HL-60 (cell line): Measurements from ENCODE around the gene ADCY3.

Experiments
- GABPA ChIP-seq: IDR thresholded peaks from 2 replicates; pipeline ENCODE4 v1.6.1; 2012; ENCODE audit warnings: low read depth
- POLR2AphosphoS5 ChIP-seq: IDR thresholded peaks from 2 replicates; pipeline ENCODE4 v1.6.1; 2012; ENCODE audit warnings: low read depth
- TF ChIP-seq, protein P1 (sequence below): IDR thresholded peaks from one replicate; pipeline ENCODE4 v1.5.1; 2011; ENCODE audit warnings: low read length, control low read depth, inconsistent platforms; ENCODE audit not compliant: insufficient read depth
- TF ChIP-seq, protein P2 (sequence below): IDR thresholded peaks from 2 replicates; pipeline ENCODE4 v1.6.1; 2012; ENCODE audit warnings: low read depth; ENCODE audit not compliant: insufficient replicate concordance

DNA sequence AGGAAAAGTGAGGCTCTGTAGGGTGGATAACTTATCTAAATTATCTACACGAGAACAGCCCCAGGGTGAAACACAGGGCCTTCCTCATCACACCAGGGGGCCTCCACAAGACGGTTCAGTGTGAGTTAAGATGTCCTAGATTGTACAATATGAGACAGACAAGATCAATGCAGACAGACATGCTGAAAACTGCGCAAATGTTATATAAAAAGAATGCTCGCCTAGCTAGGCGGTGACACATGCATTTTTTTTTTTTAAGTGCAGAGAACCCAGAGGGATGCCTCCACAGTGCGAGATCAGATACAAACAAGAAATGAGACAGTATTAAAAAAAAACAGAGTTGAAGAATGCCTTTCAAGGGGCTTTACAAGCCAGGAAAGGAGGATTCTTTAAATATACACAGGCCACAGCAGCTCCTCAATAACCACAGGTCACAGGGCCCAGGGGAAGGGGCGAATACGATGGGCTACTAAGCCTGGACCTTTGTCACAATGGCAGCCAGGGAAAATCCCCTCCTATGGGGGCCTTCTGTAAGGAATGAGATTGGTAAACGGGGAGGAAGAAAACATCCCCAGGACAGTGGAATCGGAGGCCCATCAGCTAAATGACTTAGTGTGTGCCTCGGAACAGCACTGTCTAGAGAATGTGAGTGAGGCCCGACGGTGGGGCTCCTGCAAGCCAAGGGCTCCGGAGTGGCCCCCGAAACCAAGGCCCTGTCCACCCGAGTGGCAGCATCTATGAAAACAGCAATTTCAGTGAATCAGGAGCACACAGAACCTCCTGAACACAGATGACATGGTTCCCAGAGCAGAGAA lies 48.9 kb downstream of the ADCY3 start:
- TF ChIP-seq, protein P1, sequence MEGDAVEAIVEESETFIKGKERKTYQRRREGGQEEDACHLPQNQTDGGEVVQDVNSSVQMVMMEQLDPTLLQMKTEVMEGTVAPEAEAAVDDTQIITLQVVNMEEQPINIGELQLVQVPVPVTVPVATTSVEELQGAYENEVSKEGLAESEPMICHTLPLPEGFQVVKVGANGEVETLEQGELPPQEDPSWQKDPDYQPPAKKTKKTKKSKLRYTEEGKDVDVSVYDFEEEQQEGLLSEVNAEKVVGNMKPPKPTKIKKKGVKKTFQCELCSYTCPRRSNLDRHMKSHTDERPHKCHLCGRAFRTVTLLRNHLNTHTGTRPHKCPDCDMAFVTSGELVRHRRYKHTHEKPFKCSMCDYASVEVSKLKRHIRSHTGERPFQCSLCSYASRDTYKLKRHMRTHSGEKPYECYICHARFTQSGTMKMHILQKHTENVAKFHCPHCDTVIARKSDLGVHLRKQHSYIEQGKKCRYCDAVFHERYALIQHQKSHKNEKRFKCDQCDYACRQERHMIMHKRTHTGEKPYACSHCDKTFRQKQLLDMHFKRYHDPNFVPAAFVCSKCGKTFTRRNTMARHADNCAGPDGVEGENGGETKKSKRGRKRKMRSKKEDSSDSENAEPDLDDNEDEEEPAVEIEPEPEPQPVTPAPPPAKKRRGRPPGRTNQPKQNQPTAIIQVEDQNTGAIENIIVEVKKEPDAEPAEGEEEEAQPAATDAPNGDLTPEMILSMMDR = no peak
- TF ChIP-seq, protein P2, sequence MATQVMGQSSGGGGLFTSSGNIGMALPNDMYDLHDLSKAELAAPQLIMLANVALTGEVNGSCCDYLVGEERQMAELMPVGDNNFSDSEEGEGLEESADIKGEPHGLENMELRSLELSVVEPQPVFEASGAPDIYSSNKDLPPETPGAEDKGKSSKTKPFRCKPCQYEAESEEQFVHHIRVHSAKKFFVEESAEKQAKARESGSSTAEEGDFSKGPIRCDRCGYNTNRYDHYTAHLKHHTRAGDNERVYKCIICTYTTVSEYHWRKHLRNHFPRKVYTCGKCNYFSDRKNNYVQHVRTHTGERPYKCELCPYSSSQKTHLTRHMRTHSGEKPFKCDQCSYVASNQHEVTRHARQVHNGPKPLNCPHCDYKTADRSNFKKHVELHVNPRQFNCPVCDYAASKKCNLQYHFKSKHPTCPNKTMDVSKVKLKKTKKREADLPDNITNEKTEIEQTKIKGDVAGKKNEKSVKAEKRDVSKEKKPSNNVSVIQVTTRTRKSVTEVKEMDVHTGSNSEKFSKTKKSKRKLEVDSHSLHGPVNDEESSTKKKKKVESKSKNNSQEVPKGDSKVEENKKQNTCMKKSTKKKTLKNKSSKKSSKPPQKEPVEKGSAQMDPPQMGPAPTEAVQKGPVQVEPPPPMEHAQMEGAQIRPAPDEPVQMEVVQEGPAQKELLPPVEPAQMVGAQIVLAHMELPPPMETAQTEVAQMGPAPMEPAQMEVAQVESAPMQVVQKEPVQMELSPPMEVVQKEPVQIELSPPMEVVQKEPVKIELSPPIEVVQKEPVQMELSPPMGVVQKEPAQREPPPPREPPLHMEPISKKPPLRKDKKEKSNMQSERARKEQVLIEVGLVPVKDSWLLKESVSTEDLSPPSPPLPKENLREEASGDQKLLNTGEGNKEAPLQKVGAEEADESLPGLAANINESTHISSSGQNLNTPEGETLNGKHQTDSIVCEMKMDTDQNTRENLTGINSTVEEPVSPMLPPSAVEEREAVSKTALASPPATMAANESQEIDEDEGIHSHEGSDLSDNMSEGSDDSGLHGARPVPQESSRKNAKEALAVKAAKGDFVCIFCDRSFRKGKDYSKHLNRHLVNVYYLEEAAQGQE = no peak
- no peak for TF ChIP-seq POLR2AphosphoS5
- TF ChIP-seq GABPA = no peak
